GM12873 (cell line): ENCODE results near the gene TSPOAP1.

Experiments
- TF ChIP-seq, protein P1 (sequence below): IDR thresholded peaks from 2 replicates; pipeline ENCODE4 v1.5.1; 2012; ENCODE audit warnings: low read depth, mild to moderate bottlenecking, moderate library complexity, low read length, control low read depth; ENCODE audit not compliant: insufficient read depth; ENCODE audit errors: missing control alignments

Gene TSPOAP1

DNA sequence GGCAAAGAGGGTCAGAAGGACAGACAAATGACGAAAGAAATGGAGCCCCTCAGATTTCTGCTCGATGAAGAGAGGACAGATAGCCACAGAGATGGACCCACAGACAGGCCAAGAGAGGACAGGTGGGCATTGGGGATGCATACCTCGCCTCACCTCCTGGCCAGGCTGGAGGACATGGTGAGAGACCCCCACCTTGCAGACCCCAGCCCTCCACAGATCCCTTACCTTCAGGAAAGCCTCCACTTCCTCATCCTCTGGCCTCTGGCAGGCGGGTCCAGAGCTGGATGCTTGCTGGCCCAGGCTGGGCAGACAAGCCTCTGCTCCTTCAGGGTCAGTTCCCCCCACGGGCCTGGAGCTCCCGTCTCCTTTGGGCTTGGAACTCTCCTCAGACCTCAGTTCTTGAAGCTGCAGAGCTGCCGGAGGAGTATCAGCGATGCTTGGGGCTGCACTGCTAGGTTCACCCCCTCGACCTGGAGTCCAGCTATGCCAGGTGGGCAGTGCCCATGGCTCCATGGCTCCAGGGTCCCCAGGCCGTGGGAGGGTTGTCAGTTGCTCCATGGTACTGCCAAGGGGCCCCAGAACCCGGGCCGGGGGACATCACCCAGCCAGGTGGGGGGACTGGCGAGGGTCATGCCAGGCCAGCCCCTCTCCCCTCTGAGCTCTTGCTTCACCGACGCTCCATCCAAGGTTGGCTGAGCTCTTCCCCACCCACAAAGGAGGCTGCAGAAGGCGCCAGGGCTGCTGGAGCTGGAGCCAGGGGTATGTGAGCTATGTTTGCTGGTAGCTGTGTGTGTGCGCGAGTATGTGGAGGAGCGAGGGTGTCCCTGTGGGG, 1.0 kb downstream of the TSPOAP1 start:
- TF ChIP-seq, protein P1, sequence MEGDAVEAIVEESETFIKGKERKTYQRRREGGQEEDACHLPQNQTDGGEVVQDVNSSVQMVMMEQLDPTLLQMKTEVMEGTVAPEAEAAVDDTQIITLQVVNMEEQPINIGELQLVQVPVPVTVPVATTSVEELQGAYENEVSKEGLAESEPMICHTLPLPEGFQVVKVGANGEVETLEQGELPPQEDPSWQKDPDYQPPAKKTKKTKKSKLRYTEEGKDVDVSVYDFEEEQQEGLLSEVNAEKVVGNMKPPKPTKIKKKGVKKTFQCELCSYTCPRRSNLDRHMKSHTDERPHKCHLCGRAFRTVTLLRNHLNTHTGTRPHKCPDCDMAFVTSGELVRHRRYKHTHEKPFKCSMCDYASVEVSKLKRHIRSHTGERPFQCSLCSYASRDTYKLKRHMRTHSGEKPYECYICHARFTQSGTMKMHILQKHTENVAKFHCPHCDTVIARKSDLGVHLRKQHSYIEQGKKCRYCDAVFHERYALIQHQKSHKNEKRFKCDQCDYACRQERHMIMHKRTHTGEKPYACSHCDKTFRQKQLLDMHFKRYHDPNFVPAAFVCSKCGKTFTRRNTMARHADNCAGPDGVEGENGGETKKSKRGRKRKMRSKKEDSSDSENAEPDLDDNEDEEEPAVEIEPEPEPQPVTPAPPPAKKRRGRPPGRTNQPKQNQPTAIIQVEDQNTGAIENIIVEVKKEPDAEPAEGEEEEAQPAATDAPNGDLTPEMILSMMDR: no peak

DNA sequence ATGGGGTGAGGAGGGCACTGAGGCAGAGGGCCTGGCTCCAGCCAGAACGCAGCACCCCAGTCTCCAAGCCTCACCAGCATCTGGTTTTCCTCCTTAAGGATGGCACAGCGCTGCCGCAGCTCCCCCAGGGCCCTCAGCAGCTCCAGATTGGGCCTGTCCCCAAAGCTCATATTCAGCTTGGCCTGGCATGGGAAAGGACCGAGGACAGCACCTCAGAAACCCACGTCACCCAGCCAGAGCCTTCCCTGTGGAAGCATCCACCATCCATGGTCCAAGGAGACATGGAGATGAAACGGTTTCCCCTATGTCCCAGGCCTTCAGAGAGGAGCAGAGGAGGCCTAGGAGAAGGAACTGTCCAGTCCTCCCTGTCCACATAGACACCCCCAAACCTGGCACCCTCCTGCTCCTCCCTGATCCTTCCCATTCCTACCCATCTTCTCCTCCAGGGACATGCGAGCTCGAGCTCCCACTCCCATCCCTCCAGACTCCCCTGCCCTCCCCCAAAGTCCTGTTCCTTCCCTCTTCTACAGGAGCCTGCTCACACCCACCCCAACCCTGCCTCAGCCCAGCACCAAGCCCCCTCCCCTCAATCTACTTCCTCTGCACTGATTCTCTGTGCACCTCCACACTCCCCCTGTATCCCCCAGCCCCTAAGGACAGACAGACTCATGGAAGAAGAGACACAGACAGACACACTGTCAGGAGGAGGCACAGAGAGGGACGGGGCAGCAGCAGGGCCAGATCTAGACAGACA, 1.8 kb downstream of the TSPOAP1 start:
- TF ChIP-seq, protein P1: no peak

DNA sequence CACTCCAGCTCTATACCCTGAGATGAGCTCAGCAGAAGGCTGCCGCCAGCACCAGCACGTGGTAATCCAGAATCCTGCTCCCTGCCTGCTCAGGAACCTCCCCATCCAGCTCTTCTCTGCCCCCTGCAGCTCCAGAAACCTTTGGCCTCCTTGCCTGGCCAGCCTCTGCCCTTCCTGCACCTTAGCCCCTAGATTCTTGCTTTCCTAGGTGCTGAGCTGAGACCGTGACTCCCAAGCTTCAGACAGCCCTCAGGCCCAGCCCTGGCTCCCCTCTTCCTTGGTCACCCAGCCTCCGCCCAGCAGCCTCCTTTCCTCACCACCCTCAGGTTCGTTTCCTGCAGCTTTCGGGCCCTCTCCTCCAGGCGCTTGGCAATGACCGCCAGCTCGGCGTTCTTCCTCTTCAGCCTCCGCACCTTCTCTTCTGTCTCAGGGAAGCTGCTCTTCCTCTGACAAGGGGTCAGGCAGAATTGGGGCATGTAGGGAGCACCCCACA, 2.6 kb downstream of the TSPOAP1 start:
- TF ChIP-seq, protein P1: peak; percentile 10

DNA sequence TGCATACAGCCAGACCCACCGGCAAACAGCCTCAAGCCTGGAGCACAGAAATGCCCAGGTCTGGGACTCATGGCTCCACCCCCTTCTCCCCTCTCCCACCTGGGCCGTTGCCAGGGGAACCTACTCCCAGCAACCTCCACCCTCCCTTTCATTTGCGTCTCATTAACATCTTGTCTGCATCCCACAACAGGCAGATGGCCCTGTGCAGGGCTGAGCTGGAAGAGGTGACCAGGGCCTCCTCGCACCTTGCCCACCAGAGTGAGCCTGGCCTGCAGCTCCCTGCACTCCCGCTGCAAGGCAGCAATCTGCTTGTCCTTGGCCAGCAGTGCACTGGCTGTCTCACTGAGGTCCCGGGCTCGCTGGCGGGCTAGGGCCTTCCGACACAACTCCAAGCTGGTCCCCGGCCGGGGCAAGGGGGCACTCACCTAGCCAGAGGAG, 3.3 kb downstream of the TSPOAP1 start:
- TF ChIP-seq, protein P1: no peak

DNA sequence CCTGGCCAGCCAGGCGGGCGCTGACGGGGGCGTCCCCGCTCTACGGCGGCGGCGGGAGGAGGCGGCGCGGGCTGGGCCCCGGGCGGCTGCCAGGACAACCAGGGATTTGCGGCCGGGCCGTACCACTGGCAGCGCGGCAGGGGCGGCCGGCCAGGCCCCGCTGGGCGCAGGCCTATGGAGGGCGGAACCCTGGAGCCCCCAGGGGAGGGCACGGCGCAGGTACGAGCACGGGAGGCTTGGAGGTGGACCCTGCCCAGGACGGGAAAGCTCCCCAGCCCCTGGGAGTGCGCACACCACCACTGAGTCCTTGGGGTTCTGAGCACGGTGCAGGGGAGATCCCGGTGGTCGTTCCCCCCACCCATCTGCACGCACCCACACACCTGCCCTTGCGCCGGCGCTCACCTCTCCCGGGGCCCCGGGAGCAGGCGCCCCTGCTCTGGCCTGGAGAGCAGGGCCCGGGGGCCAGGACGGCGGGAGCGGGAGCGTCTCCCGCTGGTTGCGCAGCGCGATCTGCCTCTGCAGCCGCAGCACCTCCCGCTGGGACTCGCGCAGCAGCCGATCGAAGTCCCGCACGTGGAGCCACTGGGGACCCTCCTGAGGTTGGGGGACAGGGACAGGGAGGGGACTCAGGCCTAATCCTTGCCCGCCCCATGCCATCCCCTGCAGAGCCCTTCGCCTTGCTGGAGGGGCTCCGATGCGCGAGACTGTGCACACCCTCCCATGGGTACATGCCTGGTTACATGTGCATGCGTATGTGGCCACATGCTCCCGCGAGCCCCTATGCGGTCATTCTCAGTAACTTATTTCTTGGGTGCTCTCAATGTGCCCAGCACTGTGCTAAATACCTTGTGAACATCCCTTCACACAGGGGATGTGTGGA, 3.9 kb downstream of the TSPOAP1 start:
- TF ChIP-seq, protein P1: no peak

DNA sequence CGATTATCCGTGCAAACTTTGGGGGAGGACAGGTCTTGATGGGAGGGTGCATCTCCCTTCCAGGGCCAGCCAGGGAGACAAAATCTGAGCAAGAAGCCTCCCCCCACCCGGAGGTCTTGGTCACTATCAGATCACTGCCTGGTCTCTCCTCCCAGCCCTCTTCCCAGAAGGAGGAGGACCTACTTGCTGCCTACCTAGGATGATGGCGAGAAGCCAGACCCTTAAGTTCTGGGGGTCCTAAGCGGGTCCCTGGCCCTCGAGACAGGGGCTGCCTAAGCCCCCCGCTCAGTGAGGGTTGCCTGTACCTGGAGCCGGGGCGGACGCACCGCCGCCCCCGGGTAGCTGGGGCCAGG, 4.6 kb downstream of the TSPOAP1 start:
- TF ChIP-seq, protein P1: no peak
